Subcutaneous abdominal adipose tissue (tissue), 5 donors: Measurements from ENCODE around the gene PLP1.
"Not testable (repeated sequence)": the region's sequence is repeated elsewhere in the genome, so short reads cannot be mapped to it uniquely, and the experiment has no call there.

Experiments
- H3K27ac ChIP-seq: one replicate; pipeline ENCODE4 v1.7.0; 2013; ENCODE audit warnings: low read depth, mild to moderate bottlenecking, inconsistent platforms, low read length, moderate library complexity
- H3K27me3 ChIP-seq, 5 donors: one replicate each; pipeline ENCODE4 v1.7.0; 2013; ENCODE audit warnings: low read length in 5 of 5, inconsistent platforms in 1 of 5; ENCODE audit not compliant: control insufficient read depth in 5 of 5, insufficient read depth in 4 of 5
- H3K36me3 ChIP-seq, 5 donors: one replicate each; pipeline ENCODE4 v1.7.0; 2013; ENCODE audit warnings: low read length in 5 of 5; ENCODE audit not compliant: control insufficient read depth in 5 of 5, insufficient read depth in 5 of 5
- H3K4me1 ChIP-seq, 5 donors: one replicate each; pipeline ENCODE4 v1.7.0; 2013; ENCODE audit warnings: low read length in 5 of 5, mild to moderate bottlenecking in 3 of 5, moderate library complexity in 1 of 5; ENCODE audit not compliant: control insufficient read depth in 5 of 5, insufficient read depth in 5 of 5
- H3K4me3 ChIP-seq, 5 donors: one replicate each; pipeline ENCODE4 v1.7.0; 2013; ENCODE audit warnings: low read length in 5 of 5, low read depth in 1 of 5
- H3K9ac ChIP-seq, 5 donors: one replicate each; pipeline ENCODE4 v1.7.0; 2013; ENCODE audit warnings: low read length in 5 of 5, mild to moderate bottlenecking in 4 of 5, moderate library complexity in 3 of 5
- H3K9me3 ChIP-seq, 5 donors: one replicate each; pipeline ENCODE4 v1.7.0; 2013; ENCODE audit warnings: low read length in 5 of 5; ENCODE audit not compliant: control insufficient read depth in 5 of 5
- donor health status: healthy.
- donor health status: healthy.
- donor health status: healthy.
- donor health status: healthy.
- donor health status: healthy.

PLP1 gene

DNA sequence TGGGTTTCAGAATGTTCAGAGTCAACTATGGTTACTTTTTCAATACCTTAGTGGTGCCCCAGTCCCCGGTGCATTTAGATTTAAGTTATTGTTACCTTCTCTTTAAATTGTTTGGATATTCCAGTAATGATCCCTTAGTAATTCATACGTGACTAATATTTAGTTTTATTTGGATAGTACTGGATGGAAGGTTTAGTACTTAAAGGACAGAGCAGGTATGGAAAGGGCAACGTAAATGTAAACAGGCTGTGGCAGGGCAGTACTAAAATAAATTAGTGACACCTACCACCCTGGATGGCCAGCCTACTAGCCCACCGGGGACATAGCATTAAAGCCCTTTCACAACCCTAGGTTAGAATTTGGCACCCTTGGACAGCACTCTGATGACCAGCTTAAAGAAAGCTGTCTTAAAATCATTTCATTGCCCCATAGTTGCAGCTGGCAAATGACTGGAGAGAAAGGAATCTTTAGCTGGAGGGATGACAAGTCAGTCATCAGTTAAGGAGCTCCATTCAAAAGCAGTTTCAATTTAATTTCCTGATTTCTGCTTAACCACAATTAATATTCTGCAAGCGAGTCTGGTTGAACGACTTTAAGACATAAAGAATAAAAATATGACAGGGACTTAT, 16.4 kb downstream of the PLP1 start:
- Histone ChIP-seq H3K9ac (no peak overlapping the region), H3K36me3 (no peaks in the 10 kb centered on the region), H3K9me3 (no peaks in the 10 kb centered on the region), H3K27ac (no peak overlapping the region), H3K4me1 (peaks cover 0 to 5% (median 0%) of the 10 kb centered on the region in 5 donors), H3K27me3 (peaks cover 0 to 9% (median 3%) of the 10 kb centered on the region in 5 donors), H3K4me3 (no peak overlapping the region)

DNA sequence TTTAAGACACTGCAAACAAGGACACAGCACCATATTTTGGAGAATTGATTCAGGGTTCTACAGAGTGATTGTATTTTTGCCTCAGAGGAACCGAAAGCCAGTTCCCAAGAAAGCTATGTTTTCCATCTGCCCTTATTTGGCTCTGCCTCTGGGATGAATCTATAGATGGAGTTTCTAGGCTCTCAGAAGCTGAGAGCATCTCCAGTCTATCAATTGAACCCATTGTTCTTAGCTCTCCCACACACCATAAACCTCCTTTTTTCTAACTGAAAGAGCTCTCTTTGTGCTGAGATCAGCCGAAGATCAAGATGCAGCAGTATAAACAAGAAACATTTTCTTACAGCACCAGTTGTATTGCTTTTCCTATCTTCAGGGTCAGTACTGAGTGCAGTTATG, 16.9 kb downstream of the PLP1 start:
- Histone ChIP-seq H3K4me1 (peaks cover 0 to 5% (median 0%) of the 10 kb centered on the region in 5 donors), H3K4me3 (no peak overlapping the region), H3K27me3 (peaks cover 0 to 9% (median 3%) of the 10 kb centered on the region in 5 donors), H3K36me3 (no peaks in the 10 kb centered on the region), H3K9me3 (no peaks in the 10 kb centered on the region), H3K9ac (no peak overlapping the region), H3K27ac (no peak overlapping the region)

GRCh38 chrX:103794119-103794518, 17.5 kb downstream of the PLP1 start:
- H3K9me3 ChIP-seq, result no peaks in the 10 kb centered on the region
- H3K27me3 ChIP-seq, result peaks cover 0 to 9% (median 3%) of the 10 kb centered on the region in 5 donors
- H3K27ac ChIP-seq, result no peak overlapping the region
- H3K4me1 ChIP-seq, result peaks cover 0 to 5% (median 0%) of the 10 kb centered on the region in 5 donors
- H3K36me3 ChIP-seq, result no peaks in the 10 kb centered on the region
- H3K9ac ChIP-seq, result no peak overlapping the region
- H3K4me3 ChIP-seq, result no peak overlapping the region

GRCh38 chrX:103797691-103798090, 21.1 kb downstream of the PLP1 start:
- Histone ChIP-seq H3K9me3 (no peaks in the 10 kb centered on the region), H3K4me1 (peaks cover 0 to 5% (median 0%) of the 10 kb centered on the region in 5 donors), H3K4me3 (no peak overlapping the region), H3K27ac (no peak overlapping the region), H3K36me3 (no peaks in the 10 kb centered on the region), H3K9ac (no peak overlapping the region), H3K27me3 (peaks cover 0 to 6% (median 0%) of the 10 kb centered on the region in 5 donors)

DNA sequence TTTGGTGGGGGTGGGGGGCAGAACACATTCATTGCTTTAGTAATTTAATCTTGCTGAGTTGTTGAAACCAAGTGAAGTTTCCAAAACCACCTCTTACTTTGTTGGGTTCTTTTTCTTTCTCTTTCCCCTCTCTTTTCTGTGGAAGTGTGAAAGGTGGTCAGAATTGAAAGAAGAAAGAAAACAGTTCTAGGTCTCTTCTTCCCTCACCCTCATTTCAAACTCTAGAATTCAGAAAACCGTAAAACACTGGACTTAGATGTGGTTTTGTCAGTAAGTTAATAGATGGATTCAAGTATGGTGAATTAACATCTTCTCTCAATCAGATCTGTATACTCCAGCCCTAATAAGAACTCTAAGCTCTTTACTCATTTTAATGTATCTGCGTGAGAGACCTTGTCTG, 23.7 kb downstream of the PLP1 start:
- no peak overlapping the region for H3K27ac ChIP-seq
- H3K27me3 ChIP-seq, result peaks cover 0 to 4% (median 0%) of the 10 kb centered on the region in 5 donors
- H3K9me3 ChIP-seq, result peaks cover 0 to 5% (median 0%) of the 10 kb centered on the region in 5 donors
- H3K4me1 ChIP-seq, result no peaks in the 10 kb centered on the region
- H3K4me3 ChIP-seq, result no peak overlapping the region
- H3K36me3 ChIP-seq, result no peaks in the 10 kb centered on the region
- H3K9ac ChIP-seq, result no peak overlapping the region

- Histone ChIP-seq H3K4me3 (no peak overlapping the region), H3K9ac (no peak overlapping the region), H3K9me3 (peaks cover 0 to 5% (median 0%) of the 10 kb centered on the region in 5 donors), H3K27me3 (peaks cover 4 to 22% (median 14%) of the 10 kb centered on the region in 5 donors), H3K36me3 (no peaks in the 10 kb centered on the region), H3K27ac (no peak overlapping the region), H3K4me1 (no peaks in the 10 kb centered on the region)
Observed at GRCh38 chrX:103805860-103806259, 29.2 kb downstream of the PLP1 start.

DNA sequence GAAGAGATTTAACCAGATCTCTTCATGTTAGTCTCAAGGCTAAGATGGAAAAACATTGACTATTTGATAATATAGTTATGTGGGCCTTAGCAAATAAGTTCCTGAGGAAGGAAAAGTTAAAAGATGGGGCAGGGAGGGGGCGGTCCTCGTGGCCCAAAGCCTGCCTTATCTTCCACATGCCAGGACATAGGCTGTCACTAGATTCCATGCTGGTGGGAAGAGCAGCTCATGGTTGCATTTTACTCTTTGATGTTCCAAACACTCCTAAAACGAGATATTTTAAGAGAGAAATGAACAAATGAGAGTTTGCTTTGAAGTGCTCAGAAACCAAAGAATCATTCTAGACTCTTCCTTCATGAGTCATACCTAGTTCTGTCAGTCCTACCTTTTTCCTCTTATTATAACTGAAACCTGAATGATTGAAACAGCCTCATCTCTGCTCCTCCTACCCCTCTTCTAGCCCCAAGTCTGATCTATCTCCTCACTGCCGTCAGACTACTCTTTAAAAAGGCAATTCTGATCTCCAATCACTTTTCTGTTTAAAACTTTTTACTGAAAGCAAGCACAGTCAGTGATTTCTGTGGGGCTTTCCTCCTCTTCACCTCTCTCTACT, 30.3 kb downstream of the PLP1 start:
- Histone ChIP-seq H3K27me3 (peaks cover 4 to 22% (median 16%) of the 10 kb centered on the region in 5 donors), H3K36me3 (no peaks in the 10 kb centered on the region), H3K4me1 (no peaks in the 10 kb centered on the region), H3K4me3 (no peak overlapping the region), H3K9ac (no peak overlapping the region), H3K9me3 (peaks cover 0 to 5% (median 0%) of the 10 kb centered on the region in 5 donors), H3K27ac (no peak overlapping the region)

GRCh38 chrX:103811858-103812257, 35.2 kb downstream of the PLP1 start:
- no peaks in the 10 kb centered on the region for H3K4me1 ChIP-seq
- H3K27ac ChIP-seq, result no peak overlapping the region
- no peaks in the 10 kb centered on the region for H3K36me3 ChIP-seq
- H3K4me3 ChIP-seq, result no peak overlapping the region
- H3K9ac ChIP-seq, result no peak overlapping the region
- H3K9me3 ChIP-seq, result no peaks in the 10 kb centered on the region
- H3K27me3 ChIP-seq, result peaks cover 4 to 22% (median 16%) of the 10 kb centered on the region in 5 donors

DNA sequence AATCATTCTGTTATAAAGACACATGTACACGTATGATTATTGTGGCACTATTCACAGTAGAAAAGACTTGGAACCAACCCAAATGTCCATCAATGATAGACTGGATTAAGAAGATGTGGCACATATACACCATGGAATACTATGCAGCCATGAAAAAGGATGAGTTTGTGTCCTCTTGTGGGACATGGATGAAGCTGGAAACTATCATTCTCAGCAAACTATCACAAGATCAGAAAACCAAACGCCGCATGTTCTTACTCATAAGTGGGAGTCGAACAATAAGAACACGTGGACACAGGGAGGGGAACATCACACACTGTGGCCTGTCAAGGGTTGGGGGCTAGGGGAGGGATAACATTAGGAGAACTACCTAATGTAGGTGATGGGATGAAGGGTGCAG, 40.5 kb downstream of the PLP1 start:
- H3K27ac ChIP-seq, H3K4me1 ChIP-seq, H3K9ac ChIP-seq, H3K36me3 ChIP-seq, H3K4me3 ChIP-seq, H3K9me3 ChIP-seq, H3K27me3 ChIP-seq: not testable (repeated sequence)

DNA sequence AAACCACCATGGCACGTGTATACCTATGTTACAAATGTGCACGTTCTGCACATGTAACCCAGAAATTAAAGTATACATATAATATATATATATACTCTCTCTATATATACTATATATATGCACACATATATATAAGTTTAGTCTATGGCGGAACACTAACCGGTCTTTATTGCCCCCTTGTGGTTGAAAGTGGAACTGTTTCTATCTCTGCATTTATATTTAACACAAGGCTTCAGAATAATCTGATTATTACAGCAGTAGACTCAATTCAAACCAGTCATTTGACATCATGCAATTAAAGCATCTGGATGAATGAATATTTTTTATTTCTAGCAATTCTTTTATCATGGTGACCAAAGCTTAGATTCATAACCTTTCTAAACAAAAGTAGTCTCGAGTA, 40.9 kb downstream of the PLP1 start:
- Histone ChIP-seq H3K27ac (no peak overlapping the region), H3K9ac (no peak overlapping the region), H3K4me3 (no peak overlapping the region), H3K36me3 (no peaks in the 10 kb centered on the region), H3K27me3 (peaks cover 0 to 3% (median 0%) of the 10 kb centered on the region in 5 donors), H3K4me1 (no peaks in the 10 kb centered on the region), H3K9me3 (no peaks in the 10 kb centered on the region)
